ENCODE measurements around the gene CHST1.

Gene CHST1

DNA sequence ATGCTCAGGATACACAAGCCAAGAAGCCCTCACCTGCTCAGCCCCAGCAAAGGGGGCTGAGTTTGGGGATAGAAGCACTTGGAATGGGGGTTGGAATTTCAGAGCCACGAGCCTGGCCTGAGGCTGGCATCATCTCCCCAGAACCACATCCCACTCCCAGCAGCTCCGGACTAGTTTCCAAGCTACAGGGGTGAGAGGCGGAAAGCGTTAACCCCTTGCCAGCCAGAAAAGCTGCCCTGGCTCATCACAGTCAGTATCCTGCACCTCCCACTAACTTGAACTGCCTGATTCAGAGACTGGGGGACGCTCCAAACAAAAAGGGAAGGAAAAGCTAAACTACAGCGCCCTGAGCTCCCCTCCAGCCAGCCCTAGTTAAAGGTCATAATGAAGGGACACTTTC, 19.0 kb upstream of the CHST1 start:
- ChIA-PET CTCF (interaction anchor here (1.2 kb wide), 1 partner anchor 313 kb away, joined by 3 read pairs; no protein-coding TSS in a partner anchor), POLR2A (no interaction called here)
- TF ChIP-seq CTCF (IDR thresholded peaks at IDR 0.05; ENCODE audit: insufficient read depth, low read length, missing control alignments), result no peak
- DNase-seq (ENCODE audit: low read depth, low spot score), result no peak
- H3K4me3 ChIP-seq (ENCODE audit: low read depth, low read length), result no peak overlapping the region

DNA sequence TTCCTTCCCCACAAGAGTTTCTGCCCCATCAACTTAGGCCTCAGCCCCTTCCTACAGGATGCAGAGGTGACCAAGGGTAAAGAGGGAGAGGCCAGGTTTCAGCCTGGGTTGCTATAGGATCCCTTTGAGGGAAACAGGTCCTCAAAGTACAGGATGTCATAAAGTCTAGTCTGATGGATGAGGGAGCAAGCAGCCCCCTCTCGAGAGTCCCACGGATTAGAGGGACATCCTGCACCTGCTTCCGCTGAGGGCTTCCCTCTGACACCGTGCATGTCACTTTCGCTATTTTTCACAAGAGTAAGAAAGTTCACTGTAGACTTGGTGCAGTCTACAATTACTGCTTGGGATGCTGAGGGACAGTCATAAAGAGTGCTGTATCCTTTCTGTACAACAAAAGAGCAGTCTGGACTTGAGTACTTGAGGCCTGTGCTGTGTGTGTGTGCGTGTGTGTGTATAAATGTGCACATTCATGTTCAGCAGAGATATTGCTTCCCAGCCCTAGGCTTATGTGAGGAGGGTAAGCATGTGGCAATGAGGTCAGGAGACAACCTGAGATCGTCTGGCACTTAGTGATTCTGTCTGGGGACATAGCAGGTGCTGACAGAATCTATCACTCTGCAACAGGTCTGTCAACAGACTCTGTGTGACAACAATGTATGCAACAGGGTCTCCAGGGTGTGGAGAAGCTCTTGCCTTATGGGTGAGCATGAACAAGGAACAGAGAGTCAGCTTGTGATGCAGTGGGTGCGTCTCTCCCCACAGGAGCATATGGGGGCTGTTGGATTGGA, 18.0 kb upstream of the CHST1 start:
- no peak overlapping the region for H3K4me3 ChIP-seq (ENCODE audit: low read depth, low read length)
- CTCF ChIA-PET, result interaction anchor here (1.2 kb wide), 1 partner anchor 312 kb away, joined by 3 read pairs; no protein-coding TSS in a partner anchor
- POLR2A ChIA-PET, result no interaction called here
- DNase-seq (ENCODE audit: low read depth, low spot score), result no peak
- TF ChIP-seq CTCF (IDR thresholded peaks at IDR 0.05; ENCODE audit: insufficient read depth, low read length, missing control alignments), result no peak

DNA sequence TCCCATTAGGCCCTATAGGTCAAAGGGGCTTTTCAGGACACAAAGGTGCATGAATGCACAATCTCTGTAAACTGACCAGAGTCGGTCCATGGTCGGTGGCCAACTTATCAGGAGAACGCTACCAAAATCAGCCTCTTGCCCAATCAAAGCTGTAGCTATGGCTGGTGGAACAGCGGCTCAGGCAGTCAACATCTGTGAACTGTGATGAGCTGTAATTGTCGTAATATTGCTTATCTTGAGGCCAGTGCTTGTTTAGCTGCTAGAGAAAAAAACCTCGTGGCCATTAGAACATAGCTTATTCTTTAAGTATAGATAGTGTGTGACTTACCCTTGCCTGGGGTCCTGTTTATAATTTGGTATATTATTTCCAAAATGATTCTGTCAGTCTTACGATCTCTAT, 14.4 kb upstream of the CHST1 start:
- H3K4me3 ChIP-seq (ENCODE audit: low read depth, low read length), result no peak overlapping the region
- TF ChIP-seq CTCF (IDR thresholded peaks at IDR 0.05; ENCODE audit: insufficient read depth, low read length, missing control alignments), result no peak
- ChIA-PET POLR2A (no interaction called here), CTCF (interaction anchor here (0.8 to 1.6 kb wide), 2 partner anchors 23 to 25 kb away, joined by 3 to 4 read pairs; no protein-coding TSS in a partner anchor)
- no peak for DNase-seq (ENCODE audit: low read depth, low spot score)

GRCh38 chr11:45678976-45679375, 13.6 kb upstream of the CHST1 start:
- POLR2A ChIA-PET, result no interaction called here
- CTCF ChIA-PET, result interaction anchor here (1.2 to 1.6 kb wide), 2 partner anchors 22 to 24 kb away, joined by 3 read pairs; no protein-coding TSS in a partner anchor
- no peak for TF ChIP-seq CTCF (IDR thresholded peaks at IDR 0.05; ENCODE audit: insufficient read depth, low read length, missing control alignments)
- DNase-seq (ENCODE audit: low read depth, low spot score), result no peak
- H3K4me3 ChIP-seq (ENCODE audit: low read depth, low read length), result no peak overlapping the region

GRCh38 chr11:45677770-45678512, 12.5 kb upstream of the CHST1 start:
- TF ChIP-seq CTCF (IDR thresholded peaks at IDR 0.05; ENCODE audit: insufficient read depth, low read length, missing control alignments), result no peak
- CTCF ChIA-PET, result interaction anchor here (0.8 to 1.2 kb wide), 2 partner anchors 23 to 43 kb away, joined by 3 read pairs; no protein-coding TSS in a partner anchor
- POLR2A ChIA-PET, result no interaction called here
- no peak for DNase-seq (ENCODE audit: low read depth, low spot score)
- H3K4me3 ChIP-seq (ENCODE audit: low read depth, low read length), result no peak overlapping the region

- TF ChIP-seq CTCF (IDR thresholded peaks at IDR 0.05; ENCODE audit: insufficient read depth, low read length, missing control alignments), result no peak
- ChIA-PET POLR2A (no interaction called here), CTCF (no interaction called here)
- no peak for DNase-seq (ENCODE audit: low read depth, low spot score)
- no peak overlapping the region for H3K4me3 ChIP-seq (ENCODE audit: low read depth, low read length)
These were observed 11.2 kb upstream of the CHST1 start for GRCh38 chr11:45676522-45677095.

Data from AG04449 (cell line).